H1 (cell line): ENCODE results near the gene ARGLU1. TPM values are rescaled to one million over a fixed set of nuclear protein-coding genes. Genes with fewer than 3 reads are reported as not detected.

Experiments
- CTCF ChIA-PET: fragments of 300-600 bp; sonication (Branson Sonifier 250); formaldehyde crosslinking; loops from one replicate; lab custom pipeline; 2021; ENCODE audit not compliant: partially characterized antibody; lab: Charles Lee
- POLR2A ChIA-PET: fragments of 300-600 bp; sonication (Branson Sonifier 250); formaldehyde crosslinking; loops from one replicate; lab custom pipeline; 2021; ENCODE audit warnings: inconsistent platforms; ENCODE audit not compliant: partially characterized antibody; lab: Charles Lee
- DNase-seq, 2 experiments: peaks; one replicate each; pipeline versions ENCODE4 v3.0.0 to v3.0.0-alpha.2; 2010 to 2022; ENCODE audit warnings: low spot score in 2 of 2, low read depth in 1 of 2, mixed read lengths in 1 of 2
- FAIRE-seq: peaks from 2 replicates; lab custom pipeline; 2011; peaks lifted over from hg19 to GRCh38; lab: Jason Lieb, UNC
- H2AFZ ChIP-seq: 2 replicates; pipeline ENCODE4 v1.8.1; 2012; ENCODE audit warnings: low read length, inconsistent platforms
- H2AK5ac ChIP-seq: 2 replicates; pipeline ENCODE4 v1.6.1; 2013; ENCODE audit warnings: low read depth, low read length
- H2BK120ac ChIP-seq: replicated peaks from 2 replicates; pipeline ENCODE3; 2013; ENCODE audit warnings: low read depth, low read length, inconsistent platforms
- H2BK12ac ChIP-seq: 2 replicates; pipeline ENCODE4 v1.6.1; 2013; ENCODE audit warnings: low read depth, low read length
- H2BK15ac ChIP-seq: 2 replicates; pipeline ENCODE4 v1.6.1; 2013; ENCODE audit warnings: low read length
- H2BK20ac ChIP-seq: 2 replicates; pipeline ENCODE4 v1.6.1; 2013; ENCODE audit warnings: low read length
- H2BK5ac ChIP-seq: 2 replicates; pipeline ENCODE4 v1.6.1; 2013; ENCODE audit warnings: low read depth, low read length
- H3K14ac ChIP-seq: 2 replicates; pipeline ENCODE4 v1.6.1; 2013; ENCODE audit warnings: inconsistent platforms; ENCODE audit not compliant: insufficient read length
- H3K18ac ChIP-seq: 2 replicates; pipeline ENCODE4 v1.6.1; 2013; ENCODE audit warnings: low read length; ENCODE audit errors: extremely low read depth
- H3K23ac ChIP-seq: 2 replicates; pipeline ENCODE4 v1.6.1; 2013; ENCODE audit warnings: inconsistent platforms; ENCODE audit not compliant: insufficient read length
- H3K23me2 ChIP-seq: 2 replicates; pipeline ENCODE4 v1.6.1; 2013; ENCODE audit warnings: low read depth, low read length
- H3K27ac ChIP-seq: 2 replicates; pipeline ENCODE4 v1.6.1; 2011; ENCODE audit warnings: low read depth, low read length, inconsistent platforms
- H3K27me3 ChIP-seq, 4 experiments: replicated peaks in 1 of 4; 1 replicate in 1 of 4; 2 replicates in 3 of 4; pipeline versions ENCODE4 v1.6.1 to v1.8.1; 2011 to 2013; ENCODE audit warnings: low read length in 3 of 4, mild to moderate bottlenecking in 3 of 4, inconsistent platforms in 2 of 4, mixed read lengths in 2 of 4, moderate library complexity in 1 of 4; ENCODE audit not compliant: control insufficient read depth in 3 of 4, insufficient read depth in 3 of 4; ENCODE audit errors: extremely low read depth in 1 of 4
- H3K36me3 ChIP-seq, 4 experiments: 2 replicates each; pipeline versions ENCODE4 v1.6.1 to v1.8.1; 2011 to 2013; ENCODE audit warnings: mild to moderate bottlenecking in 4 of 4, low read length in 3 of 4, moderate library complexity in 2 of 4, control low read depth in 1 of 4, inconsistent platforms in 1 of 4; ENCODE audit not compliant: insufficient read depth in 4 of 4, control insufficient read depth in 2 of 4
- H3K4ac ChIP-seq: replicated peaks from 2 replicates; pipeline ENCODE3; 2013; ENCODE audit warnings: low read length, low read depth, mixed read lengths, inconsistent platforms; ENCODE audit not compliant: insufficient read length
- H3K4me1 ChIP-seq, 4 experiments: replicated peaks in 1 of 4; 1 replicate in 1 of 4; 2 replicates in 3 of 4; pipeline versions ENCODE4 v1.6.1 to v1.8.1; 2011 to 2013; ENCODE audit warnings: low read length in 3 of 4, inconsistent platforms in 2 of 4, mixed read lengths in 1 of 4; ENCODE audit not compliant: insufficient read depth in 4 of 4, control insufficient read depth in 3 of 4
- H3K4me2 ChIP-seq, 2 experiments: 2 replicates each; pipeline versions ENCODE4 v1.6.1 to v1.8.1; 2011 to 2013; ENCODE audit warnings: low read depth in 2 of 2, low read length in 2 of 2, control low read depth in 1 of 2, inconsistent platforms in 1 of 2, mild to moderate bottlenecking in 1 of 2; ENCODE audit not compliant: insufficient read depth in 1 of 2
- H3K4me3 ChIP-seq, 4 experiments: fragments of 200-600, 300-600 bp in 1 of 4; sonication (generic), shearing (Covaris generic), sonication (Bioruptor Twin) in 1 of 4; 2 replicates each; pipeline versions ENCODE4 v1.5.1 to v1.8.1; 2011 to 2016; ENCODE audit warnings: low read length in 4 of 4, low read depth in 3 of 4, control low read depth in 2 of 4, inconsistent platforms in 2 of 4, mild to moderate bottlenecking in 2 of 4, mixed read lengths in 1 of 4, moderate library complexity in 1 of 4; ENCODE audit not compliant: insufficient read depth in 2 of 4; ENCODE audit errors: extremely low read depth in 1 of 4
- H3K56ac ChIP-seq: replicated peaks from 2 replicates; pipeline ENCODE3; 2013; ENCODE audit warnings: low read depth, mild to moderate bottlenecking, mixed read lengths, low read length, inconsistent platforms; ENCODE audit not compliant: insufficient read length
- H3K79me1 ChIP-seq: 2 replicates; pipeline ENCODE4 v1.6.1; 2013; ENCODE audit warnings: low read depth, low read length, control low read depth
- H3K79me2 ChIP-seq, 2 experiments: 2 replicates each; pipeline versions ENCODE4 v1.6.1 to v1.8.1; 2012 to 2013; ENCODE audit warnings: low read length in 2 of 2, mild to moderate bottlenecking in 2 of 2, inconsistent platforms in 1 of 2; ENCODE audit not compliant: insufficient read depth in 2 of 2, control insufficient read depth in 1 of 2
- H3K9ac ChIP-seq, 4 experiments: replicated peaks in 1 of 4; 1 replicate in 1 of 4; 2 replicates in 3 of 4; pipeline versions ENCODE4 v1.6.1 to v1.8.1; 2011 to 2013; ENCODE audit warnings: low read depth in 3 of 4, low read length in 3 of 4, control low read depth in 2 of 4, mild to moderate bottlenecking in 2 of 4, moderate library complexity in 2 of 4, inconsistent platforms in 1 of 4; ENCODE audit errors: extremely low read depth in 1 of 4
- H3K9me3 ChIP-seq, 2 experiments: 2 replicates each; pipeline versions ENCODE4 v1.6.1 to v1.8.1; 2012 to 2013; ENCODE audit warnings: mild to moderate bottlenecking in 2 of 2, moderate library complexity in 2 of 2, control low read depth in 1 of 2, inconsistent platforms in 1 of 2, low read depth in 1 of 2, low read length in 1 of 2, mixed read lengths in 1 of 2; ENCODE audit not compliant: insufficient read depth in 2 of 2
- H4K20me1 ChIP-seq, 2 experiments: replicated peaks in 1 of 2; 2 replicates each; pipeline versions ENCODE3 to v1.8.1; 2011 to 2013; ENCODE audit warnings: inconsistent platforms in 2 of 2, low read length in 2 of 2, mild to moderate bottlenecking in 1 of 2; ENCODE audit not compliant: insufficient read depth in 2 of 2, control insufficient read depth in 1 of 2
- H4K5ac ChIP-seq: 2 replicates; pipeline ENCODE4 v1.6.1; 2013; ENCODE audit warnings: low read length, low read depth, mixed read lengths, inconsistent platforms; ENCODE audit not compliant: insufficient read length
- H4K8ac ChIP-seq: 2 replicates; pipeline ENCODE4 v1.8.0; 2013; ENCODE audit warnings: mild to moderate bottlenecking, moderate library complexity, low read length, inconsistent platforms; ENCODE audit not compliant: insufficient read depth; ENCODE audit errors: extremely low read depth
- H4K91ac ChIP-seq: replicated peaks from 2 replicates; pipeline ENCODE3; 2013; ENCODE audit warnings: low read length, mixed read lengths, inconsistent platforms; ENCODE audit not compliant: insufficient read length
- ATF3 ChIP-seq: IDR thresholded peaks from 2 replicates; pipeline ENCODE4 v1.6.1; 2011; ENCODE audit warnings: low read depth, mild to moderate bottlenecking, low read length; ENCODE audit not compliant: insufficient read depth
- CTCF ChIP-seq, 3 experiments: IDR thresholded peaks; 1 replicate in 2 of 3; 2 replicates in 1 of 3; pipeline versions ENCODE4 v1.5.1 to v1.6.1; 2011; ENCODE audit warnings: low read length in 3 of 3, mild to moderate bottlenecking in 3 of 3, inconsistent platforms in 2 of 3, low read depth in 1 of 3, moderate library complexity in 1 of 3; ENCODE audit not compliant: insufficient read depth in 1 of 3; ENCODE audit errors: control extremely low read depth in 1 of 3
- JUND ChIP-seq: IDR thresholded peaks from 2 replicates; pipeline ENCODE4 v1.6.1; 2011; ENCODE audit warnings: mild to moderate bottlenecking, improper control_type of control experiment, low read length
- KDM5A ChIP-seq: fragments of 200-600 bp; IDR thresholded peaks from 2 replicates; pipeline ENCODE4 v1.7.1; 2012; ENCODE audit warnings: mild to moderate bottlenecking, low read length, inconsistent platforms, mixed read lengths
- SIRT6 ChIP-seq: IDR thresholded peaks from one replicate; pipeline ENCODE4 v1.7.1; 2012; ENCODE audit warnings: low read length, inconsistent platforms
- WGBS, 2 experiments: shearing (Covaris generic) in 1 of 2; methylation state at CpG; one replicate each; pipeline versions ENCODE4 v1.1.6 to v1.1.7; 2013 to 2015; ENCODE audit warnings: low lambda C conversion rate in 2 of 2, mixed read lengths in 2 of 2, inconsistent platforms in 1 of 2, low coverage in 1 of 2, missing lambda C conversion rate in 1 of 2; ENCODE audit not compliant: insufficient replicate concordance in 2 of 2, insufficient coverage in 1 of 2, insufficient read length in 1 of 2; ENCODE audit errors: extremely low coverage in 1 of 2, missing lambda C conversion rate in 1 of 2; 5-methylcytosine and 5-hydroxymethylcytosine counted together
- polyA plus RNA-seq, 7 experiments: library from polyadenylated mRNA; depleted of rRNA in 3 of 7; stranded (reverse) in 5 of 7; unstranded in 2 of 7; fragments of >200 nt in 5 of 7; fragments of 200-250 nt in 2 of 7; gene quantifications; 1 replicate in 5 of 7; 2 replicates in 1 of 7; 4 replicates in 1 of 7; pipeline versions ENCODE4 v1.2.1 to v1.2.3, GENCODE V29; 2011 to 2013; ENCODE audit warnings: missing spikeins in 2 of 7, mixed read lengths in 2 of 7
- total RNA-seq: library from RNA; stranded (reverse); fragmentation: NEBNext Ultra II Directional; extraction: Animal tissue kit (Norgen Biotek cat#: 25700); gene quantifications from 2 replicates; pipeline ENCODE4 v1.2.1, GENCODE V29; 2021

The ARGLU1 gene
- total and polyA plus RNA-seq, 2 of the 8 experiments (the other 6 are each of a cell fraction or from before 2014, with no cell fraction given): 47.8 to 84.9 TPM

- no peak overlapping the region for H3K9ac ChIP-seq
- no peak overlapping the region for H3K14ac ChIP-seq
- FAIRE-seq: no peak
- POLR2A ChIA-PET: no interaction called here
- no peak overlapping the region for H2BK120ac ChIP-seq
- no peaks in the 10 kb centered on the region for H4K20me1 ChIP-seq
- H3K79me2 ChIP-seq: no peaks in the 10 kb centered on the region
- no peaks in the 10 kb centered on the region for H3K36me3 ChIP-seq
- H4K8ac ChIP-seq: no peak overlapping the region
- no peak overlapping the region for H2BK12ac ChIP-seq
- no peaks in the 10 kb centered on the region for H3K27me3 ChIP-seq
- no peaks in the 10 kb centered on the region for H3K4me1 ChIP-seq
- H3K4ac ChIP-seq: no peak overlapping the region
- TF ChIP-seq JUND (no peak), ATF3 (no peak), KDM5A (no peak), SIRT6 (no peak), CTCF (IDR thresholded peaks at IDR 0.05; ENCODE audit: control extremely low read depth in 1 of 3, insufficient read depth in 1 of 3, low read depth in 1 of 3, low read length in 3 of 3) (no peak)
- WGBS, 2 experiments: 72% methylated on average over 4 of the region's 4 CpGs; no CpG with 5 or more reads in 1 of the 2 experiments
- H3K56ac ChIP-seq: no peak overlapping the region
- H2AK5ac ChIP-seq: no peak overlapping the region
- H2BK5ac ChIP-seq: no peak overlapping the region
- CTCF ChIA-PET: no interaction called here
- H3K23ac ChIP-seq: no peak overlapping the region
- DNase-seq: no peak
- H3K4me2 ChIP-seq: no peak overlapping the region
- no peak overlapping the region for H2AFZ ChIP-seq
- no peak overlapping the region for H4K5ac ChIP-seq
- no peak overlapping the region for H4K91ac ChIP-seq
- no peak overlapping the region for H3K18ac ChIP-seq
- H3K4me3 ChIP-seq: no peak overlapping the region
- H3K23me2 ChIP-seq: no peaks in the 10 kb centered on the region
- no peak overlapping the region for H3K27ac ChIP-seq
- no peak overlapping the region for H2BK15ac ChIP-seq
- H3K9me3 ChIP-seq: peaks cover 14 to 19% of the 10 kb centered on the region in 2 experiments
- H3K79me1 ChIP-seq: no peaks in the 10 kb centered on the region
- H2BK20ac ChIP-seq: no peak overlapping the region
These were observed 18.8 kb upstream of the ARGLU1 start for GRCh38 chr13:106586648-106587166.
